ENCODE measurements around the gene BPIFB6.

BPIFB6 gene

GRCh38 chr20:33031531-33031930, at the start of gene BPIFB6:
Gene BPIFB6 (plus strand): TSS chr20:33031648. CDS start chr20:33031648, 0 bp downstream.
- no peak for DNase-seq

- DNase-seq: no peak
Measured at GRCh38 chr20:32982617-32983458, 48.6 kb upstream of the BPIFB6 start.

- DNase-seq: no peak
Measured at GRCh38 chr20:32983459-32984112, 47.9 kb upstream of the BPIFB6 start.

- no peak for DNase-seq
Measured at GRCh38 chr20:32984196-32984595, 47.3 kb upstream of the BPIFB6 start.

- DNase-seq: no peak
Measured at GRCh38 chr20:32984631-32985354, 46.7 kb upstream of the BPIFB6 start.

- DNase-seq: no peak
Measured at GRCh38 chr20:32985596-32985995, 45.9 kb upstream of the BPIFB6 start.

GRCh38 chr20:32986331-32986966, 45.0 kb upstream of the BPIFB6 start:
- no peak for DNase-seq

- DNase-seq: no peak
Measured at GRCh38 chr20:32987044-32987825, 44.2 kb upstream of the BPIFB6 start.

- DNase-seq: no peak
Measured at GRCh38 chr20:32988008-32988407, 43.4 kb upstream of the BPIFB6 start.

GRCh38 chr20:32989507-32990283, 41.8 kb upstream of the BPIFB6 start:
- DNase-seq: no peak

GRCh38 chr20:32990426-32990825, 41.0 kb upstream of the BPIFB6 start:
- no peak for DNase-seq

GRCh38 chr20:32991383-32991782, 40.1 kb upstream of the BPIFB6 start:
- DNase-seq: no peak

- DNase-seq: no peak
Measured at GRCh38 chr20:32991792-32992641, 39.4 kb upstream of the BPIFB6 start.

GRCh38 chr20:32993496-32994050, 37.9 kb upstream of the BPIFB6 start:
- DNase-seq: no peak

GRCh38 chr20:32995802-32996201, 35.6 kb upstream of the BPIFB6 start:
- DNase-seq: no peak

- no peak for DNase-seq
Measured at GRCh38 chr20:32997431-32997830, 34.0 kb upstream of the BPIFB6 start.

- DNase-seq: no peak
Measured at GRCh38 chr20:32999603-33000250, 31.7 kb upstream of the BPIFB6 start.

- DNase-seq: no peak
Measured at GRCh38 chr20:33000802-33001466, 30.5 kb upstream of the BPIFB6 start.

All from activated CD4-positive, alpha-beta T cell treated with anti-CD3 and anti-CD28 coated beads, Interleukin-2, amount 50 U/mL, for 1 hour (primary cell).